ENCODE results near the gene GAS6.
A peak's percentile ranks its signal among the peaks of the same experiment; 100 is the strongest.

GAS6 gene

DNA sequence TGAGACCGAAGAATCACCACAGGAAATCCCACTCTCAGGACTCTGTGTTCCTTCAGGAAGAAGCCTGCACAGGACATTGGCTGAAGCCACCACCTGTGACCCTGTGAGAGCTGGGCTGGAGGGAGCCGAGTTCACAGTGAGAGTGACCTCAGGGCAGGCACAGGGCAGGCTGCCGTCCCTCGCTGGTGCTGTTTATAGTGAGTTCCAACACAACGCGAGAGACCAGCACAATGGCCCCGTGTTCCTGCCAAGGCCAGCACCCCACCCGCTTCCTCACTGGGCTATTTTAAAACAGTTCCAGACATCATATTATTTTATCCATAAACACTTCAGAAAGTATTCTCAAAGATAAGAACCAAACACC, 18.4 kb upstream of the GAS6 start:
- no peak for ATAC-seq
- TF ChIP-seq ZNF70 (CRISPR knock-in tag; IDR thresholded peaks at IDR 0.05) (no peak), ARNTL (CRISPR knock-in tag; IDR thresholded peaks at IDR 0.05; ENCODE audit: borderline replicate concordance, low read depth) (no peak), TCF4 (CRISPR knock-in tag; IDR thresholded peaks at IDR 0.05; ENCODE audit: borderline replicate concordance) (no peak), ISL1 (CRISPR knock-in tag; IDR thresholded peaks at IDR 0.05) (no peak)

DNA sequence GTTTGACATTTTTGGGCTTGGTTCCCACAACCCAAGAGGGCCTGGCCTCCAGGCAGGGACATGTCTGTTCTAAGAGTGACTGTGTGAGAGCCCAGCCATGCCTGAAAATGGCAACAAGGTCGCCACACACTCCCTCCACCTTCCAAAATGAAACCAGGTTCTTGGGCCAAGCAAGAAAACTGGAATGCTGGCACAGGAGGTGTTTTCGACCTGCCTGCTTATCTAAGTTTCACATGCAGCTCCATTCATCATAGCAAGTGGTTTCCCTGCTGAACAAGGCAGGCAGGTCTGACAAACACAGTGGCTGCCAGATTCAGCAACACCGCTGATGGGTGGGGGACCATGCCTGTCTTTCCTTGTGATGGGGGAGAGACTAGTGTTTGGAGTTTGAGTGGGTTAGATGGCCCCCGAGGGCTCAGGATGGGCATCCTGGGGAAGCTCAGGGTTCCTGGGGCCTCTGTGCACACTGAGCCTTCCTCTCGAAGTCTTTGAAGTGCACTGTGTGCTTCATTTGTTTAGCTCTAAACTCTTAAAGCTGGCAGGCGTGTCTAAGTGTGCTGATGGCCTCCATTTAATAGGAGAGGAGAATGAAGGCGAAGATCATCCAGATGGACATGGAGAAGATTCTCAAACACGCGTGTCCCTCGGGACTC, 17.9 kb upstream of the GAS6 start:
- ATAC-seq = 0 out of 3 replicates have a peak, but pooled peaks have one; percentile 22
- TF ChIP-seq OSR1 (CRISPR knock-in tag; IDR thresholded peaks at IDR 0.05) = no peak
- TF ChIP-seq, protein P1, sequence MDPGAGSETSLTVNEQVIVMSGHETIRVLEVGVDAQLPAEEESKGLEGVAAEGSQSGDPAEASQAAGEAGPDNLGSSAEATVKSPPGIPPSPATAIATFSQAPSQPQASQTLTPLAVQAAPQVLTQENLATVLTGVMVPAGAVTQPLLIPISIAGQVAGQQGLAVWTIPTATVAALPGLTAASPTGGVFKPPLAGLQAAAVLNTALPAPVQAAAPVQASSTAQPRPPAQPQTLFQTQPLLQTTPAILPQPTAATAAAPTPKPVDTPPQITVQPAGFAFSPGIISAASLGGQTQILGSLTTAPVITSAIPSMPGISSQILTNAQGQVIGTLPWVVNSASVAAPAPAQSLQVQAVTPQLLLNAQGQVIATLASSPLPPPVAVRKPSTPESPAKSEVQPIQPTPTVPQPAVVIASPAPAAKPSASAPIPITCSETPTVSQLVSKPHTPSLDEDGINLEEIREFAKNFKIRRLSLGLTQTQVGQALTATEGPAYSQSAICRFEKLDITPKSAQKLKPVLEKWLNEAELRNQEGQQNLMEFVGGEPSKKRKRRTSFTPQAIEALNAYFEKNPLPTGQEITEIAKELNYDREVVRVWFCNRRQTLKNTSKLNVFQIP (CRISPR knock-in tag; IDR thresholded peaks at IDR 0.05; ENCODE audit: borderline replicate concordance, low read depth) = no peak
- no peak for TF ChIP-seq ZC3H10 (CRISPR knock-in tag; IDR thresholded peaks at IDR 0.05)
- no peak for TF ChIP-seq CSDC2 (CRISPR knock-in tag; IDR thresholded peaks at IDR 0.05)

DNA sequence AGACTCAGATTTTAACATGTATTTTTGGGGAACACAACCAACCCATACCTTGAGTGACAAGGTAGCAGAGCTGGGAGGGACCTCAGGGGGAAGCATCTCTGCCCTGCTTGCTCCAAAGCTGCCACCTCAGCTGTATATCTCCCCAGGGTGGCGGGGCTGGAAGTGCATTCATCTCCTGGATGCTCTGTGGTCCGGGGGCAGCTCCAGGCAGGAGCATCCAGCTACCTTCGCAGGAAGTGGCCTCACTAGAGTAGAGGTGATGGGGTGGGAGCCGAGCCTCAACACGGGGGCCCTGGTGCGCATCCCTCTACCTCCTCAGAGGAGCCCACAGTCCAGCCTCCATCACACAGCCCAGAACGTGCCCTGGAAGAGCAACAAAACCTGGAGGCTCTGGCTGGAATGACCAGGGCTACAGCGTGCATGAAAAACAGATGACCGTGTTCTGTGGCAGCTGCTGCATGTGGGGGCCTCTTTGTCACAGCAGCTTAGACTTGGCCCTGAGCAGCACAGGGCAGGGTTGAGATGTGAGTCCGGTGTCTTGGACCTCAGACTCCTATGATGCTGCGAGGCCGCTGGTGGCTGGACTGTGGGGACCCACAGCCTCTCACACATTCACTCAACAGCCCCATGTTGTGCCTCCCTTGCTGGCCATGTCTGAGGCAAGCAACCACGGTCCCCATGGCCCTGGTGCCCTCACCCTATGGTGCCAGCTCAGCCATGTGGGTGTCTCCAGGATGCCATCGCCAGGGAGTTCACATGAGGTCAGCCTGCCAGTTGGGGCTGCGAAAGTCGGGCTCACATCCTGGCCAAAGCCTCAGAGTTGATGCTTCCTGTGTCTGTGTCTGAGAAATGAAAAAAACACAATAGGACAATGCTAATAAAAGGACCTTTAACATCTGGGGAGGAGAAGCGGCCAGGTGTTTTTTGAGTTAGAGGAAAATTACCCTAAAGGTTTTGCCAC, 17.1 kb upstream of the GAS6 start:
- TF ChIP-seq SNAI2 (CRISPR knock-in tag; IDR thresholded peaks at IDR 0.05) = no peak
- no peak for TF ChIP-seq BACH2 (CRISPR knock-in tag; IDR thresholded peaks at IDR 0.05; ENCODE audit: borderline replicate concordance)
- no peak for TF ChIP-seq CSDC2 (CRISPR knock-in tag; IDR thresholded peaks at IDR 0.05)
- TF ChIP-seq, protein P2, sequence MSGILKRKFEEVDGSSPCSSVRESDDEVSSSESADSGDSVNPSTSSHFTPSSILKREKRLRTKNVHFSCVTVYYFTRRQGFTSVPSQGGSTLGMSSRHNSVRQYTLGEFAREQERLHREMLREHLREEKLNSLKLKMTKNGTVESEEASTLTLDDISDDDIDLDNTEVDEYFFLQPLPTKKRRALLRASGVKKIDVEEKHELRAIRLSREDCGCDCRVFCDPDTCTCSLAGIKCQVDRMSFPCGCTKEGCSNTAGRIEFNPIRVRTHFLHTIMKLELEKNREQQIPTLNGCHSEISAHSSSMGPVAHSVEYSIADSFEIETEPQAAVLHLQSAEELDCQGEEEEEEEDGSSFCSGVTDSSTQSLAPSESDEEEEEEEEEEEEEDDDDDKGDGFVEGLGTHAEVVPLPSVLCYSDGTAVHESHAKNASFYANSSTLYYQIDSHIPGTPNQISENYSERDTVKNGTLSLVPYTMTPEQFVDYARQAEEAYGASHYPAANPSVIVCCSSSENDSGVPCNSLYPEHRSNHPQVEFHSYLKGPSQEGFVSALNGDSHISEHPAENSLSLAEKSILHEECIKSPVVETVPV (CRISPR knock-in tag; IDR thresholded peaks at IDR 0.05) = no peak
- TF ChIP-seq, protein P1 (CRISPR knock-in tag; IDR thresholded peaks at IDR 0.05; ENCODE audit: borderline replicate concordance, low read depth) = no peak
- no peak for TF ChIP-seq ZNF70 (CRISPR knock-in tag; IDR thresholded peaks at IDR 0.05)
- no peak for TF ChIP-seq ZNF565 (CRISPR knock-in tag; conservative IDR thresholded peaks at IDR 0.05; ENCODE audit: low read depth)
- TF ChIP-seq ZFP30 (CRISPR knock-in tag; IDR thresholded peaks at IDR 0.05) = no peak
- TF ChIP-seq ZFP3 (CRISPR knock-in tag; IDR thresholded peaks at IDR 0.05) = no peak
- TF ChIP-seq, protein P3, sequence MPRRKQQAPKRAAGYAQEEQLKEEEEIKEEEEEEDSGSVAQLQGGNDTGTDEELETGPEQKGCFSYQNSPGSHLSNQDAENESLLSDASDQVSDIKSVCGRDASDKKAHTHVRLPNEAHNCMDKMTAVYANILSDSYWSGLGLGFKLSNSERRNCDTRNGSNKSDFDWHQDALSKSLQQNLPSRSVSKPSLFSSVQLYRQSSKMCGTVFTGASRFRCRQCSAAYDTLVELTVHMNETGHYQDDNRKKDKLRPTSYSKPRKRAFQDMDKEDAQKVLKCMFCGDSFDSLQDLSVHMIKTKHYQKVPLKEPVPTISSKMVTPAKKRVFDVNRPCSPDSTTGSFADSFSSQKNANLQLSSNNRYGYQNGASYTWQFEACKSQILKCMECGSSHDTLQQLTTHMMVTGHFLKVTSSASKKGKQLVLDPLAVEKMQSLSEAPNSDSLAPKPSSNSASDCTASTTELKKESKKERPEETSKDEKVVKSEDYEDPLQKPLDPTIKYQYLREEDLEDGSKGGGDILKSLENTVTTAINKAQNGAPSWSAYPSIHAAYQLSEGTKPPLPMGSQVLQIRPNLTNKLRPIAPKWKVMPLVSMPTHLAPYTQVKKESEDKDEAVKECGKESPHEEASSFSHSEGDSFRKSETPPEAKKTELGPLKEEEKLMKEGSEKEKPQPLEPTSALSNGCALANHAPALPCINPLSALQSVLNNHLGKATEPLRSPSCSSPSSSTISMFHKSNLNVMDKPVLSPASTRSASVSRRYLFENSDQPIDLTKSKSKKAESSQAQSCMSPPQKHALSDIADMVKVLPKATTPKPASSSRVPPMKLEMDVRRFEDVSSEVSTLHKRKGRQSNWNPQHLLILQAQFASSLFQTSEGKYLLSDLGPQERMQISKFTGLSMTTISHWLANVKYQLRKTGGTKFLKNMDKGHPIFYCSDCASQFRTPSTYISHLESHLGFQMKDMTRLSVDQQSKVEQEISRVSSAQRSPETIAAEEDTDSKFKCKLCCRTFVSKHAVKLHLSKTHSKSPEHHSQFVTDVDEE (CRISPR knock-in tag; IDR thresholded peaks at IDR 0.05) = no peak
- TF ChIP-seq TOX (CRISPR knock-in tag; IDR thresholded peaks at IDR 0.05; ENCODE audit: borderline replicate concordance) = no peak
- TF ChIP-seq ARNTL (CRISPR knock-in tag; IDR thresholded peaks at IDR 0.05; ENCODE audit: borderline replicate concordance, low read depth) = no peak
- no peak for TF ChIP-seq OSR1 (CRISPR knock-in tag; IDR thresholded peaks at IDR 0.05)
- no peak for TF ChIP-seq TCF4 (CRISPR knock-in tag; IDR thresholded peaks at IDR 0.05; ENCODE audit: borderline replicate concordance)
- TF ChIP-seq, protein P4, sequence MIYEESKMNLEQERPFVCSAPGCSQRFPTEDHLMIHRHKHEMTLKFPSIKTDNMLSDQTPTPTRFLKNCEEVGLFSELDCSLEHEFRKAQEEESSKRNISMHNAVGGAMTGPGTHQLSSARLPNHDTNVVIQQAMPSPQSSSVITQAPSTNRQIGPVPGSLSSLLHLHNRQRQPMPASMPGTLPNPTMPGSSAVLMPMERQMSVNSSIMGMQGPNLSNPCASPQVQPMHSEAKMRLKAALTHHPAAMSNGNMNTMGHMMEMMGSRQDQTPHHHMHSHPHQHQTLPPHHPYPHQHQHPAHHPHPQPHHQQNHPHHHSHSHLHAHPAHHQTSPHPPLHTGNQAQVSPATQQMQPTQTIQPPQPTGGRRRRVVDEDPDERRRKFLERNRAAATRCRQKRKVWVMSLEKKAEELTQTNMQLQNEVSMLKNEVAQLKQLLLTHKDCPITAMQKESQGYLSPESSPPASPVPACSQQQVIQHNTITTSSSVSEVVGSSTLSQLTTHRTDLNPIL (CRISPR knock-in tag; IDR thresholded peaks at IDR 0.05; ENCODE audit: low read depth) = no peak
- no peak for TF ChIP-seq ISL1 (CRISPR knock-in tag; IDR thresholded peaks at IDR 0.05)
- TF ChIP-seq ZNF8 (CRISPR knock-in tag; IDR thresholded peaks at IDR 0.05) = no peak
- TF ChIP-seq ESRRG (CRISPR knock-in tag; IDR thresholded peaks at IDR 0.05) = no peak
- TF ChIP-seq, protein P5, sequence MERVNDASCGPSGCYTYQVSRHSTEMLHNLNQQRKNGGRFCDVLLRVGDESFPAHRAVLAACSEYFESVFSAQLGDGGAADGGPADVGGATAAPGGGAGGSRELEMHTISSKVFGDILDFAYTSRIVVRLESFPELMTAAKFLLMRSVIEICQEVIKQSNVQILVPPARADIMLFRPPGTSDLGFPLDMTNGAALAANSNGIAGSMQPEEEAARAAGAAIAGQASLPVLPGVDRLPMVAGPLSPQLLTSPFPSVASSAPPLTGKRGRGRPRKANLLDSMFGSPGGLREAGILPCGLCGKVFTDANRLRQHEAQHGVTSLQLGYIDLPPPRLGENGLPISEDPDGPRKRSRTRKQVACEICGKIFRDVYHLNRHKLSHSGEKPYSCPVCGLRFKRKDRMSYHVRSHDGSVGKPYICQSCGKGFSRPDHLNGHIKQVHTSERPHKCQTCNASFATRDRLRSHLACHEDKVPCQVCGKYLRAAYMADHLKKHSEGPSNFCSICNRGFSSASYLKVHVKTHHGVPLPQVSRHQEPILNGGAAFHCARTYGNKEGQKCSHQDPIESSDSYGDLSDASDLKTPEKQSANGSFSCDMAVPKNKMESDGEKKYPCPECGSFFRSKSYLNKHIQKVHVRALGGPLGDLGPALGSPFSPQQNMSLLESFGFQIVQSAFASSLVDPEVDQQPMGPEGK (CRISPR knock-in tag; IDR thresholded peaks at IDR 0.05; ENCODE audit: borderline replicate concordance) = no peak
- no peak for TF ChIP-seq RARB (CRISPR knock-in tag; IDR thresholded peaks at IDR 0.05)
- peak; percentile 22; the same call in 1 of the 3 replicates for ATAC-seq

Data from SK-N-SH treated with all-trans-retinoic acid at 6 μM for 48 hours (cell line).